Ovary (tissue), 9 donors: ENCODE results near the gene RBM44. TPM values are rescaled to one million over a fixed set of nuclear protein-coding genes. Genes with fewer than 3 reads are reported as not detected.
"Not testable (repeated sequence)": the region's sequence is repeated elsewhere in the genome, so short reads cannot be mapped to it uniquely, and the experiment has no call there.

Source experiments
- DNase-seq, 5 donors: peaks; one replicate each; pipeline ENCODE4 v3.0.0-alpha.2; 2019 to 2020
- H3K27ac ChIP-seq, 2 donors: fragments of 200-600 bp; one replicate each; pipeline versions ENCODE4 v1.5.1 to v1.8.0; 2019 to 2022
- H3K27me3 ChIP-seq: fragments of 200-600 bp; one replicate; pipeline ENCODE4 v1.8.0; 2022
- H3K36me3 ChIP-seq: fragments of 200-600 bp; sonication (generic); one replicate; pipeline ENCODE4 v1.5.1; 2019
- H3K4me1 ChIP-seq: one replicate; pipeline ENCODE4 v1.8.1; 2013; ENCODE audit warnings: mild to moderate bottlenecking, moderate library complexity; ENCODE audit not compliant: insufficient read depth
- H3K4me3 ChIP-seq: fragments of 200-600 bp; sonication (generic); one replicate; pipeline ENCODE4 v1.5.1; 2017
- H3K9me3 ChIP-seq, 2 donors: fragments of 200-600 bp in 1 of 2; sonication (generic) in 1 of 2; one replicate each; pipeline versions ENCODE4 v1.5.1 to v1.8.1; 2013 to 2019; ENCODE audit warnings: mild to moderate bottlenecking in 1 of 2, moderate library complexity in 1 of 2
- CTCF ChIP-seq, 3 donors: fragments of 450-650 bp in 2 of 3; fragments of 200-600 bp in 1 of 3; IDR thresholded peaks; one replicate each; pipeline versions ENCODE4 v1.5.1 to v1.8.0; 2016 to 2022; ENCODE audit warnings: antibody characterized with exemption in 3 of 3, mild to moderate bottlenecking in 1 of 3
- EP300 ChIP-seq: sonication (generic); formaldehyde crosslinking; IDR thresholded peaks from one replicate; pipeline ENCODE4 v1.6.1; 2017; ENCODE audit warnings: antibody characterized with exemption
- POLR2A ChIP-seq: fragments of 450-650 bp; IDR thresholded peaks from one replicate; pipeline ENCODE4 v1.6.1; 2017; ENCODE audit warnings: antibody characterized with exemption, mild to moderate bottlenecking, moderate library complexity
- WGBS, 3 donors: extraction: QIAGEN DNeasy Blood & Tissue Kit in 1 of 3; methylation state at CpG; one replicate each; pipeline versions ENCODE4 v1.1.5 to v1.1.7; 2013 to 2017; 5-methylcytosine and 5-hydroxymethylcytosine counted together
- intact Hi-C, 4 donors: fragments of 100-400 bp; cut with DNase I; formaldehyde crosslinking; loops; one replicate each; pipeline versions ENCODE4 v1.11.0 to v1.15.1; 2022 to 2023
- polyA plus RNA-seq, 2 donors: library from polyadenylated mRNA; stranded (reverse); fragments of 200-250 nt in 1 of 2; fragments of 350-450 nt in 1 of 2; fragmentation: Illumina TruSeq in 1 of 2; extraction: RNeasy Lipid Tissue Mini Kit (QIAGEN cat#74804) in 1 of 2; gene quantifications; one replicate each; pipeline ENCODE4 v1.2.3, GENCODE V29; 2013 to 2014
- total RNA-seq, 7 donors: library from RNA; depleted of rRNA in 2 of 7; stranded (reverse); fragments of >200 nt in 2 of 7; fragmentation: NEBNext Ultra II Directional in 3 of 7; extraction: Animal tissue kit (Norgen Biotek cat#: 25700) in 3 of 7; gene quantifications; one replicate each; pipeline versions ENCODE4 v1.1.0 to v1.2.4, GENCODE V29; 2016 to 2023
- donor health status: DM: no; HTN: no; CAD: no; lungs with moderate emphysema.
- donor health status: DM: no; HTN: no; CAD: no.
- donor health status: Bipolar disorder and iron deficiency.
- donor health status: DM: yes; HTN: yes; CAD: no.
- donor health status: DM: no; HTN: no; CAD: no.
- donor health status: DM: yes; HTN: yes; CAD: no.

RBM44 gene
- total and polyA plus RNA-seq, 9 donors = 0.13 to 0.83 (median 0.33) TPM

GRCh38 chr2:237759176-237759575 lies 39.4 kb upstream of the RBM44 start:
- no peak for DNase-seq
- TF ChIP-seq EP300 (no peak), CTCF (IDR thresholded peaks at IDR 0.05) (no peak), POLR2A (no peak)
- Histone ChIP-seq H3K4me1 (no peaks in the 10 kb centered on the region), H3K9me3 (no peaks in the 10 kb centered on the region), H3K27ac (no peak overlapping the region), H3K4me3 (no peak overlapping the region), H3K27me3 (no peaks in the 10 kb centered on the region), H3K36me3 (no peaks in the 10 kb centered on the region)
- intact Hi-C loops = no loop called here
- 91 to 95% (median 92%) methylated on average over 10 of the region's 10 CpGs for WGBS, 3 donors

- no peak for TF ChIP-seq POLR2A
- no peak for DNase-seq
- H3K4me1 ChIP-seq = peaks cover 2% of the 10 kb centered on the region
- no peaks in the 10 kb centered on the region for H3K9me3 ChIP-seq
- no peak overlapping the region for H3K27ac ChIP-seq
- WGBS, 3 donors = 89 to 97% (median 94%) methylated on average over 23 of the region's 23 CpGs
- no peak overlapping the region for H3K4me3 ChIP-seq
- H3K36me3 ChIP-seq = no peaks in the 10 kb centered on the region
- no peaks in the 10 kb centered on the region for H3K27me3 ChIP-seq
- intact Hi-C loops = loop anchor here in 1 of 4 donors (10.0 kb wide), 1 partner anchor 184 kb away; no protein-coding TSS in a partner anchor
Observed at GRCh38 chr2:237760506-237761502, 37.8 kb upstream of the RBM44 start.

- H3K9me3 ChIP-seq, H3K36me3 ChIP-seq, H3K27me3 ChIP-seq, H3K4me1 ChIP-seq, DNase-seq, H3K4me3 ChIP-seq, H3K27ac ChIP-seq: not testable (repeated sequence)
- 86 to 92% (median 86%) methylated on average over 9 of the region's 9 CpGs for WGBS, 3 donors
- intact Hi-C loops = loop anchor here in 1 of 4 donors (10.0 kb wide), 1 partner anchor 182 kb away; no protein-coding TSS in a partner anchor
Observed at GRCh38 chr2:237762291-237763182, 36.0 kb upstream of the RBM44 start.

GRCh38 chr2:237763812-237764211 lies 34.8 kb upstream of the RBM44 start:
- no peaks in the 10 kb centered on the region for H3K36me3 ChIP-seq
- no peak for DNase-seq

GRCh38 chr2:237765122-237765521 lies 33.5 kb upstream of the RBM44 start:
- H3K4me3 ChIP-seq, H3K4me1 ChIP-seq, H3K36me3 ChIP-seq, H3K27ac ChIP-seq, H3K9me3 ChIP-seq, H3K27me3 ChIP-seq: not testable (repeated sequence)
- 51 to 70% (median 54%) methylated on average over 6 of the region's 6 CpGs for WGBS, 3 donors
- intact Hi-C loops = loop anchor here in 1 of 4 donors (10.0 kb wide), 1 partner anchor 180 kb away; no protein-coding TSS in a partner anchor
- DNase-seq = peak in 2 of 5 donors; percentile 33 to 57

More at GRCh38 chr2:237763812-237764211, 34.8 kb upstream of the RBM44 start:
- Histone ChIP-seq H3K4me3 (no peak overlapping the region), H3K27me3 (no peaks in the 10 kb centered on the region), H3K27ac (no peak overlapping the region), H3K9me3 (no peaks in the 10 kb centered on the region), H3K4me1 (peaks cover 5% of the 10 kb centered on the region)
- TF ChIP-seq CTCF (IDR thresholded peaks at IDR 0.05) = no peak
- no peak for TF ChIP-seq POLR2A
- no peak for TF ChIP-seq EP300
- WGBS, 3 donors = 92 to 98% (median 97%) methylated on average over 10 of the region's 10 CpGs
- intact Hi-C loops = loop anchor here in 1 of 4 donors (10.0 kb wide), 1 partner anchor 181 kb away; no protein-coding TSS in a partner anchor
